ENCODE measurements around the gene INSR.
"Not testable (repeated sequence)": the region's sequence is repeated elsewhere in the genome, so short reads cannot be mapped to it uniquely, and the experiment has no call there.

Gene INSR

DNA sequence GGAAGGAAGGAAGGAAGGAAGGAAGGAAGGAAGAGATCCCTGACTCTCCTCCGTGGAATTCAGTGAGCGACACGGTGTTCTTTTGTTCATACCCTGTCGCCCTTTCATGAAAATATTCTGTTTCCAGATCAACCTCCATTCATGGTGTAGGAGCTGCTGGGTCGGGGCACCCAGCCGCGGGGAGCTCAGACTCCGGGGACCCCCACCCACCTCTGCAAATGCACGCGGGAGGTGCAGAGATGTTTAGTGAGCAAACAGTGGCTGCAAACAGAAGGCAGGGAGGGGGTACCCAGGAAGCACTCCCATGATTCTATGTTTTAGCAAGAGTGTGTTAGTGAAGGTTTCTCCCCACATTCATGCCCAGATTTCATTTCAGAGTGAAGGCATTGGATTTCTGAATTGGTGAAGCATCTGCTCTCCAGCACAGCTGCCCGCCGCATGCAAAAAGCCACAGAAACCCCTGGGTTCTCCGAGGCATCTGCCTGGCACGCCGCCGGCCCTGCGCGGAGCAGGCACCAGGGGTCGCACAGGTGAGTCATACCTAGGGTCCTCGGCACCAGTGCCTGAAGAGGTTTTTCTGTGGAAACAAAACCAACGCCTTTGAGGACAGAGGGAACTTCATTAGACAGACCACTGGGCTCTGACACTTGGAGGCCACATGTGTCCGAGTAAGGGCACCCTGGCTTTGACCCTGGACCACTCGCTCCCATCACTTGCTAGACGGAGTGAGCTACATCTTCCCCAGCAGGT is 144.1 kb downstream of the INSR start:
- peaks cover 4 to 8% of the 10 kb centered on the region in 2 donors for H3K9me3 ChIP-seq (ENCODE audit: control insufficient read depth in 1 of 2, low read length in 2 of 2)
- H3K9ac ChIP-seq (ENCODE audit: low read depth in 1 of 2, low read length in 2 of 2), result no peak overlapping the region
- no peaks in the 10 kb centered on the region for H3K4me1 ChIP-seq (ENCODE audit: control insufficient read depth in 1 of 2, insufficient read depth in 2 of 2, low read length in 2 of 2)
- H3K36me3 ChIP-seq (ENCODE audit: control insufficient read depth in 1 of 2, insufficient read depth in 2 of 2, low read length in 2 of 2), result peaks cover 7 to 16% of the 10 kb centered on the region in 2 donors
- no peak overlapping the region for H3K27ac ChIP-seq (ENCODE audit: low read depth, low read length)
- H3K27me3 ChIP-seq (ENCODE audit: control insufficient read depth in 1 of 2, insufficient read depth in 2 of 2, low read length in 2 of 2), result no peaks in the 10 kb centered on the region
- H3K4me3 ChIP-seq (ENCODE audit: low read depth in 1 of 2, low read length in 2 of 2), result no peak overlapping the region

- peaks cover 12 to 18% of the 10 kb centered on the region in 2 donors for H3K36me3 ChIP-seq (ENCODE audit: control insufficient read depth in 1 of 2, insufficient read depth in 2 of 2, low read length in 2 of 2)
- not testable (repeated sequence) for H3K4me1 ChIP-seq (ENCODE audit: control insufficient read depth in 1 of 2, insufficient read depth in 2 of 2, low read length in 2 of 2); H3K27ac ChIP-seq (ENCODE audit: low read depth, low read length); H3K9me3 ChIP-seq (ENCODE audit: control insufficient read depth in 1 of 2, low read length in 2 of 2); H3K27me3 ChIP-seq (ENCODE audit: control insufficient read depth in 1 of 2, insufficient read depth in 2 of 2, low read length in 2 of 2); H3K4me3 ChIP-seq (ENCODE audit: low read depth in 1 of 2, low read length in 2 of 2); H3K9ac ChIP-seq (ENCODE audit: low read depth in 1 of 2, low read length in 2 of 2)
Measured at GRCh38 chr19:7147119-7147675, 147.0 kb downstream of the INSR start.

DNA sequence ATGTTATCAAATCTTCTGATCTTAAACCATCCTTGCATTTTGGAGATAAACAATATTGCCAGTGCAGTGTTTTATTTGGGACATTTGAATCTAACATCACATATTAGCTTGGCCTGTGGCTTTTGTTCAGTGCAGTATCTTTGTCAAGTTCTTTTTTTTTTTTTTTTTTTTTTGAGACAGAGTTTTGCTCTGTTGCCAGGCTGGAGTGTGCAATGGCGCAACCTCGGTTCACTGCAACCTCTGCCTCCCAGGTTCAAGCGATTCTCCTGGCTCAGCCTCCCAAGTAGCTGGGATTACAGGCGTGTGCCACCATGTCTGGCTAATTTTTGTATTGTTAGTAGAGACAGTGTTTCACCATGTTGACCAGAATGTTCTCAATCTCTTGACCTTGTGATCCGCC is 148.1 kb downstream of the INSR start:
- not testable (repeated sequence) for H3K4me1 ChIP-seq (ENCODE audit: control insufficient read depth in 1 of 2, insufficient read depth in 2 of 2, low read length in 2 of 2); H3K27me3 ChIP-seq (ENCODE audit: control insufficient read depth in 1 of 2, insufficient read depth in 2 of 2, low read length in 2 of 2); H3K9me3 ChIP-seq (ENCODE audit: control insufficient read depth in 1 of 2, low read length in 2 of 2); H3K9ac ChIP-seq (ENCODE audit: low read depth in 1 of 2, low read length in 2 of 2); H3K4me3 ChIP-seq (ENCODE audit: low read depth in 1 of 2, low read length in 2 of 2); H3K27ac ChIP-seq (ENCODE audit: low read depth, low read length)
- peaks cover 21 to 29% of the 10 kb centered on the region in 2 donors for H3K36me3 ChIP-seq (ENCODE audit: control insufficient read depth in 1 of 2, insufficient read depth in 2 of 2, low read length in 2 of 2)

DNA sequence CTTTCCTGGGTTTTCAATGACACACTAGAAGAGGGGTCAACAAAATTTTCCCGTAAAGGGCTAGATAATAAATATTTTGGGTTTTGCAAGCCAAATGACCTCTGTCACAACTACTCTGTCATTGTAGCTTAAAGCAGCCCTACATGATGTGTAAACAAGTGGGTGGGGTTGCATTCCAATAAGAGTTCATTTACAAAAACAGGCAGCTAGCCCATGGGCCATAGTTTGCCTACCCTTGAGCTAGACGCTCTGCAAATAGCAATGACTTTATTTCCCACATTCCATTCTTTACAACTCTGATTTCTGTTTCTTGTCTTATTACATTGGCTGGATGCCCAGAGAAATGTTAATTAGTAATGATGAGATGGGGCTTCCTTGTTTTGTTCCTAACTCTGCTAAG is 148.7 kb downstream of the INSR start:
- Histone ChIP-seq H3K27me3 (ENCODE audit: control insufficient read depth in 1 of 2, insufficient read depth in 2 of 2, low read length in 2 of 2) (no peaks in the 10 kb centered on the region), H3K9me3 (ENCODE audit: control insufficient read depth in 1 of 2, low read length in 2 of 2) (peaks cover 4 to 8% of the 10 kb centered on the region in 2 donors), H3K36me3 (ENCODE audit: control insufficient read depth in 1 of 2, insufficient read depth in 2 of 2, low read length in 2 of 2) (peaks cover 19 to 33% of the 10 kb centered on the region in 2 donors), H3K27ac (ENCODE audit: low read depth, low read length) (no peak overlapping the region), H3K9ac (ENCODE audit: low read depth in 1 of 2, low read length in 2 of 2) (no peak overlapping the region), H3K4me3 (ENCODE audit: low read depth in 1 of 2, low read length in 2 of 2) (no peak overlapping the region), H3K4me1 (ENCODE audit: control insufficient read depth in 1 of 2, insufficient read depth in 2 of 2, low read length in 2 of 2) (no peaks in the 10 kb centered on the region)

DNA sequence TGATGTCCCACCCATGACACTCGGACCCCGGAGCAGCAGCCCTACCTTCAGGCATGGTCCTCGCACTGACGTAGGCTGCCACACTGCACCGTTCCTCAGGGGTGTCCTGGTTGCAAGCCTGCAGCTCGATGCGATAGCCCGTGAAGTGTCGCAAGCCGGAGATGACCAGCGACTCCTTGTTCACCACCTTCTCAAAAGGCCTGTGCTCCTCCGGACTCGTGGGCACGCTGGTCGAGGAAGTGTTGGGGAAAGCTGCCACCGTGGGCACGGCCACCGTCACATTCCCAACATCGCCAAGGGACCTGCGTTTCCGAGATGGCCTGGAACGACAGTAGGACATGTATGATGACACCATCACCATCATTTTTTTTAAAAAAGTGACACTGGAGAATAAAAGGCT is 151.4 kb downstream of the INSR start:
- no peak overlapping the region for H3K4me3 ChIP-seq (ENCODE audit: low read depth in 1 of 2, low read length in 2 of 2)
- H3K9ac ChIP-seq (ENCODE audit: low read depth in 1 of 2, low read length in 2 of 2), result no peak overlapping the region
- H3K27ac ChIP-seq (ENCODE audit: low read depth, low read length), result no peak overlapping the region
- H3K36me3 ChIP-seq (ENCODE audit: control insufficient read depth in 1 of 2, insufficient read depth in 2 of 2, low read length in 2 of 2), result peaks cover 25 to 42% of the 10 kb centered on the region in 2 donors
- H3K4me1 ChIP-seq (ENCODE audit: control insufficient read depth in 1 of 2, insufficient read depth in 2 of 2, low read length in 2 of 2), result no peaks in the 10 kb centered on the region
- peaks cover 4 to 8% of the 10 kb centered on the region in 2 donors for H3K9me3 ChIP-seq (ENCODE audit: control insufficient read depth in 1 of 2, low read length in 2 of 2)
- no peaks in the 10 kb centered on the region for H3K27me3 ChIP-seq (ENCODE audit: control insufficient read depth in 1 of 2, insufficient read depth in 2 of 2, low read length in 2 of 2)

DNA sequence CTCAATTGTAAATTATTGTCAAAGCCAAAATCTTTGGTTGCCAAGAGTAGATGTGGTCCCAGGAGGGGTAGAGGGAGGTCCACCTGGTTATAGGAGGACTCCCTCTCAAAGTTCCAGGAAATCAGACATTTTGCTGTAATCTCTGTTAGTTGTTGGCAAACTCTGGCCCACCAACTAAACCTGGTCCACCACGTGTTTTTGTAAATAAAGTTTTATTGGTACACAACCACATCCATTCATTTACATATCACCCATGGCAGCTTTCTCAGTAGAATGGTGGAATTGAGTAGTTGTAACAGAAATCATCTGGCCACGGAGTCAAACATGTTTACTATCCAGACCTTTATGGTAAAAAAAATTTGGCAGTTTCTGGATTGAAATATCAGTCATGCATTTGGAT is 154.1 kb downstream of the INSR start:
- no peak overlapping the region for H3K27ac ChIP-seq (ENCODE audit: low read depth, low read length)
- no peaks in the 10 kb centered on the region for H3K27me3 ChIP-seq (ENCODE audit: control insufficient read depth in 1 of 2, insufficient read depth in 2 of 2, low read length in 2 of 2)
- H3K9me3 ChIP-seq (ENCODE audit: control insufficient read depth in 1 of 2, low read length in 2 of 2), result no peaks in the 10 kb centered on the region
- no peaks in the 10 kb centered on the region for H3K4me1 ChIP-seq (ENCODE audit: control insufficient read depth in 1 of 2, insufficient read depth in 2 of 2, low read length in 2 of 2)
- H3K9ac ChIP-seq (ENCODE audit: low read depth in 1 of 2, low read length in 2 of 2), result no peak overlapping the region
- H3K36me3 ChIP-seq (ENCODE audit: control insufficient read depth in 1 of 2, insufficient read depth in 2 of 2, low read length in 2 of 2), result peaks cover 34 to 46% of the 10 kb centered on the region in 2 donors
- H3K4me3 ChIP-seq (ENCODE audit: low read depth in 1 of 2, low read length in 2 of 2), result no peak overlapping the region

DNA sequence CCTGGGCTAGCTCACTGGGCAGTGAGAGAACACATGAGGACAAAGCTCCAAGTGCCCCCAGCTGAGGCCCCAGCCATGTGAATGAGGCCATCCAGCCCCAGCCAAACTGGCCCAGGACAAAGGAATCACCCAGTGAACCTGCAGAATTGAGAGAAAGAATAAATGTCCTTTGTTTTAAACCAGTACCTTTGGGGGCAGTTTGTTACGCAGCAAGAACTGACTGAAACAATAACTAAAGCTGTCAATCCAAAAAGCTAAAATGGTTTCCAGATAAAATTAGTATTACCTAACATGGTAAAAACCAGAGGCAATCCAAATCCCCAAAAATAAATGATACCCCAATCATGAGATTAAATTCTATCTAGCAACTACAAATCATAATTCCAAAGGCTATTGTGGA is 155.1 kb downstream of the INSR start:
- Histone ChIP-seq H3K4me3 (ENCODE audit: low read depth in 1 of 2, low read length in 2 of 2) (no peak overlapping the region), H3K27me3 (ENCODE audit: control insufficient read depth in 1 of 2, insufficient read depth in 2 of 2, low read length in 2 of 2) (no peaks in the 10 kb centered on the region), H3K4me1 (ENCODE audit: control insufficient read depth in 1 of 2, insufficient read depth in 2 of 2, low read length in 2 of 2) (no peaks in the 10 kb centered on the region), H3K9me3 (ENCODE audit: control insufficient read depth in 1 of 2, low read length in 2 of 2) (no peaks in the 10 kb centered on the region), H3K9ac (ENCODE audit: low read depth in 1 of 2, low read length in 2 of 2) (no peak overlapping the region), H3K36me3 (ENCODE audit: control insufficient read depth in 1 of 2, insufficient read depth in 2 of 2, low read length in 2 of 2) (peaks cover 34 to 46% of the 10 kb centered on the region in 2 donors), H3K27ac (ENCODE audit: low read depth, low read length) (no peak overlapping the region)

DNA sequence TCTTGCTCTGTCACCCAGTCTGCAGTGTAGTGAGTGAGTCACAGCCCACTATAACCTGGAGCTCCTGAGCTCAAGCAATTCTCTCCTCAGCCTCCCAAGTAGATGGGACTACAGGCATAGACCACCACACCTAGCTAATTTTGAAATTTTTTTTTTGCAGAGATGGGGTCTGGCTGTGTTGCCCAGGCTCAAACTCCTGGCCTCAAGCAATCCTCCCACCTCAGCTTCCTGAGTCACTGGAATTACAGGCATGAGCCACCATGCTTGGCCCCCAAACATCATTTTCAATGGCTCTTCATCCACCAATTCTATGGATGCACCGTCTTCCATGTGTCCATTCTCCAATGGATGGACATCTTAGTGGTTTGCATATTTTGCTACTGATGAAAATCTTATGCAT is 155.8 kb downstream of the INSR start:
- Histone ChIP-seq H3K9ac (ENCODE audit: low read depth in 1 of 2, low read length in 2 of 2) (no peak overlapping the region), H3K27me3 (ENCODE audit: control insufficient read depth in 1 of 2, insufficient read depth in 2 of 2, low read length in 2 of 2) (no peaks in the 10 kb centered on the region), H3K9me3 (ENCODE audit: control insufficient read depth in 1 of 2, low read length in 2 of 2) (no peaks in the 10 kb centered on the region), H3K4me3 (ENCODE audit: low read depth in 1 of 2, low read length in 2 of 2) (no peak overlapping the region), H3K36me3 (ENCODE audit: control insufficient read depth in 1 of 2, insufficient read depth in 2 of 2, low read length in 2 of 2) (peaks cover 34 to 46% of the 10 kb centered on the region in 2 donors), H3K27ac (ENCODE audit: low read depth, low read length) (no peak overlapping the region), H3K4me1 (ENCODE audit: control insufficient read depth in 1 of 2, insufficient read depth in 2 of 2, low read length in 2 of 2) (no peaks in the 10 kb centered on the region)

DNA sequence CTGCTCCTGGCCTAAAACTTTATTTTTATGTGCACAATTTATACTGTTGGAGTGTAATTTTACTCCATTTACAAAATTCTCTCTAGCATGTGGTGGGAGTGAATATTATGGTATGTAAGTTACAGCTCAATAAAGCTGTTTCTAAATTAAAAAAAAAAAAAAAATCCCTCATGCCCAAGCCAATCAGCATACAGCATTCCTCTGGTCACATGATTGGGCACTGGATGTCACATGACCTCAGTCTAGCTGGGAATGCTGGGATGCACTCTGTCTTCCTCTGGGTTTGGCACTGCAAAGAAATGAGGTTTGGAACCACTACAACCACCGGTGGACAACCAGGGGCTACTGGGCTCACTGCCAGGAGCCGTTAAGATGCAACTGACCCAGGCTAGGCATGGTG is 157.1 kb downstream of the INSR start:
- no peak overlapping the region for H3K4me3 ChIP-seq (ENCODE audit: low read depth in 1 of 2, low read length in 2 of 2)
- no peaks in the 10 kb centered on the region for H3K9me3 ChIP-seq (ENCODE audit: control insufficient read depth in 1 of 2, low read length in 2 of 2)
- no peak overlapping the region for H3K9ac ChIP-seq (ENCODE audit: low read depth in 1 of 2, low read length in 2 of 2)
- no peak overlapping the region for H3K27ac ChIP-seq (ENCODE audit: low read depth, low read length)
- H3K4me1 ChIP-seq (ENCODE audit: control insufficient read depth in 1 of 2, insufficient read depth in 2 of 2, low read length in 2 of 2), result no peaks in the 10 kb centered on the region
- H3K36me3 ChIP-seq (ENCODE audit: control insufficient read depth in 1 of 2, insufficient read depth in 2 of 2, low read length in 2 of 2), result peaks cover 27 to 38% of the 10 kb centered on the region in 2 donors
- H3K27me3 ChIP-seq (ENCODE audit: control insufficient read depth in 1 of 2, insufficient read depth in 2 of 2, low read length in 2 of 2), result no peaks in the 10 kb centered on the region

GRCh38 chr19:7132054-7132453 is 162.2 kb downstream of the INSR start:
- peaks cover 18 to 35% of the 10 kb centered on the region in 2 donors for H3K36me3 ChIP-seq (ENCODE audit: control insufficient read depth in 1 of 2, insufficient read depth in 2 of 2, low read length in 2 of 2)
- no peak overlapping the region for H3K27ac ChIP-seq (ENCODE audit: low read depth, low read length)
- no peaks in the 10 kb centered on the region for H3K4me1 ChIP-seq (ENCODE audit: control insufficient read depth in 1 of 2, insufficient read depth in 2 of 2, low read length in 2 of 2)
- no peaks in the 10 kb centered on the region for H3K27me3 ChIP-seq (ENCODE audit: control insufficient read depth in 1 of 2, insufficient read depth in 2 of 2, low read length in 2 of 2)
- no peaks in the 10 kb centered on the region for H3K9me3 ChIP-seq (ENCODE audit: control insufficient read depth in 1 of 2, low read length in 2 of 2)
- no peak overlapping the region for H3K4me3 ChIP-seq (ENCODE audit: low read depth in 1 of 2, low read length in 2 of 2)
- no peak overlapping the region for H3K9ac ChIP-seq (ENCODE audit: low read depth in 1 of 2, low read length in 2 of 2)
